Kasumi-1 (cell line): ENCODE data around the gene ECPAS.
"Not testable (repeated sequence)": the region's sequence is repeated elsewhere in the genome, so short reads cannot be mapped to it uniquely, and the experiment has no call there.

Experiments used
- DNase-seq, 2 experiments: peaks; one replicate each; lab custom pipeline; 2025; lab: John Stamatoyannopoulos, UW

The ECPAS gene

DNA sequence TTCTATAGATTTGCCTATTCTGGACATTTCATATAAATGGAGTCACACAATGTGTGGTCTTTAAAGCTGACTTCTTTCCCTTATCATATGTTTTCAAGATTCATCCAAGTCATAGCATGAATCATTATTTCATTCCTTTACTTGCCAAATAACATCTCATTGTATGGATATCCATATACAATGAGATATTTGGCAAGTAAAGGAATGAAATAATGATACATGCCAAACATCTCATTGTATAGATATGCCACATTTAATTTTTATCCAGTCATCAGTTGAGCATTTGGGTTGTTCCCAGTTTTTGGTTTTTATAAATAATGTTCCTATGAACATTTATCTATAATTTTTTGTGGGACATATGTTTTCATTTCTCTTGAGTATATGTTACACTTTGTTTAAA, 133.6 kb downstream of the ECPAS start:
- DNase-seq: no peak

GRCh38 chr9:111349766-111350165, 134.4 kb downstream of the ECPAS start:
- DNase-seq: no peak

GRCh38 chr9:111348821-111349271, 135.3 kb downstream of the ECPAS start:
- DNase-seq: no peak

DNA sequence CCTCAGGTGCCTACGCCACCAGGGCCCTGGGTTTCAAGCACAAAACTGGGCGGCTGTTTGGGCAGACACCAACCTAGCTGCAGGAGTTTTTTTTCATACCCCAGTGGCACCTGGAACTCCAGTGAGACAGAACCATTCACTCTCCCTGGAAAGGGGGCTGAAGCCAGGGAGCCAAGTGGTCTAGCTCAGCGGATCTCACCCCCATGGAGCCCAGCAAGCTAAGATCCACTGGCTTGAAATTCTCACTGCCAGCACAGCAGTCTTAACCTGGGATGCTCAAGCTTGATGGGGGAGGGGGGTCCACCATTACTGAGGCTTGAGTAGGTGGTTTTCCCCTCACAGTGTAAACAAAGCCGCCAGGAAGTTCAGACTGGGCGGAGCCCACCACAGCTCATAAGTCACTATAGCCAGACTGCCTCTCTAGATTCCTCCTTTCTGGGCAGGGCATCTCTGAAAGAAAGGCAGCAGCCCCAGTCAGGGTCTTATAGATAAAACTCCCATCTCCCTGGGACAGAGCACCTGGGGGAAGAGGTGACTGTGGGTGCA, 149.8 kb downstream of the ECPAS start:
- DNase-seq: not testable (repeated sequence)

- no peak for DNase-seq
Observed at GRCh38 chr9:111330124-111330523, 154.1 kb downstream of the ECPAS start, which contains the start of gene OR2K2. OR2K2 (minus strand) TSS chr9:111330224; CDS start chr9:111328433, 1,791 bp downstream.

DNA sequence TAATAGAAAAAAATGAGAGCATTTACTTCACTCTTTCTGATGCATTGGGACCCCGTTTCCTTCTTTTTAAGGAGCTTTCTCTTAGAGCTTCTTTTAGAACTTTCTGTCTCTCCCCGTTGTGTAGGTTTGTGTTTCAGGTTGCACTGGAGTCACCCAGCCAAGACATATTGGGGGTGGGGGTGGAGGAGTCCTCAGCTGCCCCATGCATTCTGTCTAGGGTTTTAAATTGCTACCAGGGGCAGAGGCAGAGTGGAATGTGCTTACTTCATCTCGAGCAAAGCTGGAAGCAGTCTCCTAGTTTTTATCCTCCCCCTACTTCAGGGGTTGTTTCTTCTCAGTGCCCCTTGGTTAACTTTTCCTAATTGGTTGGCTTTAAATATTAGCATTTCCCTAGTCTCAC, 163.6 kb downstream of the ECPAS start:
- DNase-seq: no peak

GRCh38 chr9:111316796-111317195, 167.4 kb downstream of the ECPAS start:
- no peak for DNase-seq
